Esophagus squamous epithelium (tissue), 4 donors: Measurements from ENCODE around the gene ZNF93.
"Not testable (repeated sequence)": the region's sequence is repeated elsewhere in the genome, so short reads cannot be mapped to it uniquely, and the experiment has no call there.

ENCODE experiments used
- CTCF ChIP-seq, 6 experiments: fragments of 450-650 bp in 4 of 6; fragments of 200-600 bp in 2 of 6; sonication (generic) in 2 of 6; IDR thresholded peaks; one replicate each; pipeline ENCODE4 v1.5.1; 2016 to 2019; ENCODE audit warnings: antibody characterized with exemption in 6 of 6, mild to moderate bottlenecking in 4 of 6, moderate library complexity in 4 of 6
- POLR2A ChIP-seq, 4 donors: fragments of 450-650 bp; IDR thresholded peaks; one replicate each; pipeline ENCODE4 v1.6.1; 2017; ENCODE audit warnings: antibody characterized with exemption in 4 of 4, mild to moderate bottlenecking in 4 of 4, moderate library complexity in 3 of 4

GRCh38 chr19:19907551-19907950, 6.8 kb downstream of the ZNF93 start:
- TF ChIP-seq POLR2A, CTCF (IDR thresholded peaks at IDR 0.05): not testable (repeated sequence)
